Mucosa of descending colon (tissue), 3 donors: ENCODE results near the gene PHF24. TPM values are rescaled to one million over a fixed set of nuclear protein-coding genes. Genes with fewer than 3 reads are reported as not detected.
"Not testable (repeated sequence)": the region's sequence is repeated elsewhere in the genome, so short reads cannot be mapped to it uniquely, and the experiment has no call there.

Experiments
- ATAC-seq: fragments of 200-7000 bp; cut with Tn5 transposase; one replicate; pipeline ENCODE4 v1.9.1; 2020; ENCODE audit warnings: mild to moderate bottlenecking, moderate library complexity
- DNase-seq, 3 donors: peaks; one replicate each; pipeline ENCODE4 v3.0.0-alpha.2; 2020
- H3K36me3 ChIP-seq: fragments of 200-600 bp; one replicate; pipeline ENCODE4 v1.8.0; 2021; ENCODE audit warnings: low read depth, mild to moderate bottlenecking
- H3K4me1 ChIP-seq: fragments of 200-600 bp; one replicate; pipeline ENCODE4 v1.8.0; 2021; ENCODE audit warnings: low read depth, mild to moderate bottlenecking
- H3K4me3 ChIP-seq: fragments of 200-600 bp; one replicate; pipeline ENCODE4 v1.8.0; 2021; ENCODE audit warnings: mild to moderate bottlenecking
- H3K9me3 ChIP-seq: fragments of 200-600 bp; one replicate; pipeline ENCODE4 v1.8.0; 2021; ENCODE audit warnings: mild to moderate bottlenecking
- intact Hi-C, 2 donors: fragments of 100-400 bp; cut with DNase I in 1 of 2; cut with micrococcal nuclease in 1 of 2; formaldehyde crosslinking; loops; one replicate each; pipeline versions ENCODE4 v1.11.0 to v1.11.1; 2022; cut with DNase I, micrococcal nuclease
- total RNA-seq, 3 donors: library from RNA; stranded (reverse); fragmentation: NEBNext Ultra II Directional in 2 of 3; extraction: Animal tissue kit (Norgen Biotek cat#: 25700) in 2 of 3; gene quantifications; one replicate each; pipeline versions ENCODE4 v1.2.1 to v1.2.4, GENCODE V29; 2021 to 2023
- TF ChIP-seq, protein P1 (sequence below): fragments of 200-600 bp; IDR thresholded peaks from one replicate; pipeline ENCODE4 v1.8.0; 2022; ENCODE audit warnings: antibody characterized with exemption, mild to moderate bottlenecking
- donor health status: DM: no; HTN: no; CAD: no; lungs with moderate emphysema.
- donor health status: DM: no; HTN: no; CAD: no.
- donor health status: DM: no; HTN: yes; CAD: no.

PHF24 gene
- total RNA-seq, 3 donors from 2014 or later: 0.55 to 1.3 TPM; not detected in 1

DNA sequence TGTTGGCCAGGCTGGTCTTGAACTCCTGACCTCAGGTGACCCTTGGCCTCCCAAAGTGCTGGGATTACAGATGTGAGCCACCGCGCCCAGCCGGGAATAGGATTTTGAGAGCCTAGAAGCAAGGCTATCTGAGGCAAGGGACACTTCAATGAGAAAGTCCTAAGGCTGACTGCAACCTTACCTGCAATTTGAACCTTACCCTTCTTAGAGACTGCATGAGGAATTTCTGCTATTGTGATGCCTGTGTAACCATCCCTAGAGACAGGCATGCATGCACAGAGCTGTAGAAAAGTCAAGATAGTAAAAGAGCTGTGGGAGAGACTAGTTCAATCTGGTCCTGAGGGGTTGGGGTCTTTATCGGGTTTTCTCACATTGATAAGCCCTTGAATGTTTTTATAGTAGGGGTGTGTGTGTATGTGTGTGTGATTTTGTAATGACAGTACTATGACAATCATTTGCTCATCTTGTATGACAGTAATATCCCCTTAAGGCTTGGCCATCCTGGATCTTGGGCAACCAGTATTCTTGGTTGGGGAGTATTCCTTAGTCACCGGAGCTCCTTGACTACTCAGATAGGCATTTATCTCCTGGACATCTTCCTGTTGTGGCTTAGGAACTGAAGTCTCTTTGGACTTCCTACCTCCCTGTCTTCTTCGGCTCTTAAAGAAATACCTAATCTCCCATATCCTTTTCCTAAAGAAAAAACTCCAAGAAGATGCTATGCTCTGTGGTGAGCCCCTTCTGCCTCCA lies 42.6 kb downstream of the PHF24 start:
- no peaks in the 10 kb centered on the region for H3K9me3 ChIP-seq
- ATAC-seq (no peak), DNase-seq (no peak)
- no peaks in the 10 kb centered on the region for H3K36me3 ChIP-seq
- TF ChIP-seq, protein P1, sequence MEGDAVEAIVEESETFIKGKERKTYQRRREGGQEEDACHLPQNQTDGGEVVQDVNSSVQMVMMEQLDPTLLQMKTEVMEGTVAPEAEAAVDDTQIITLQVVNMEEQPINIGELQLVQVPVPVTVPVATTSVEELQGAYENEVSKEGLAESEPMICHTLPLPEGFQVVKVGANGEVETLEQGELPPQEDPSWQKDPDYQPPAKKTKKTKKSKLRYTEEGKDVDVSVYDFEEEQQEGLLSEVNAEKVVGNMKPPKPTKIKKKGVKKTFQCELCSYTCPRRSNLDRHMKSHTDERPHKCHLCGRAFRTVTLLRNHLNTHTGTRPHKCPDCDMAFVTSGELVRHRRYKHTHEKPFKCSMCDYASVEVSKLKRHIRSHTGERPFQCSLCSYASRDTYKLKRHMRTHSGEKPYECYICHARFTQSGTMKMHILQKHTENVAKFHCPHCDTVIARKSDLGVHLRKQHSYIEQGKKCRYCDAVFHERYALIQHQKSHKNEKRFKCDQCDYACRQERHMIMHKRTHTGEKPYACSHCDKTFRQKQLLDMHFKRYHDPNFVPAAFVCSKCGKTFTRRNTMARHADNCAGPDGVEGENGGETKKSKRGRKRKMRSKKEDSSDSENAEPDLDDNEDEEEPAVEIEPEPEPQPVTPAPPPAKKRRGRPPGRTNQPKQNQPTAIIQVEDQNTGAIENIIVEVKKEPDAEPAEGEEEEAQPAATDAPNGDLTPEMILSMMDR: no peak
- no peaks in the 10 kb centered on the region for H3K4me1 ChIP-seq
- H3K4me3 ChIP-seq: no peak overlapping the region
- intact Hi-C loops: no loop called here

DNA sequence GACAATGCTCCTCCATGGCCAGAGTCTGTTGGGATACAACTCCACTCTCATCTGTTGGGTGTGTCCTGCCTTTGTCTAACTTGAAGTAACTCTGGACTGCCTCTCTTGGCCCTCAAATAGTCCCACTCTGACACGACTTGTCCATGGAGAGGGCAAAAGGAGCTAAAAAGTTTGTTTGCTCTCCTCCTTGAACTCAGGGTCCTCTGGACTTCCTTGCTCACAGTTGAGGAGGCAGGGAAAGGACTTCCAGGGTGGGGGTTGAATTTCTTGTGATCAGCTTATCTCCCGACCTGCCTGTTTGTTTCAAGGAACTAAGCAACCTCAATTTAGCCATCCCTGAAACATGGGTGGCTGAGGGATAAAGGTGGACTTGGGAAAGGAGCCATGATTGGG lies 43.2 kb downstream of the PHF24 start:
- TF ChIP-seq, protein P1: no peak
- no peak overlapping the region for H3K4me3 ChIP-seq
- DNase-seq (no peak), ATAC-seq (no peak)
- no peaks in the 10 kb centered on the region for H3K4me1 ChIP-seq
- no peaks in the 10 kb centered on the region for H3K9me3 ChIP-seq
- H3K36me3 ChIP-seq: no peaks in the 10 kb centered on the region
- intact Hi-C loops: no loop called here

DNA sequence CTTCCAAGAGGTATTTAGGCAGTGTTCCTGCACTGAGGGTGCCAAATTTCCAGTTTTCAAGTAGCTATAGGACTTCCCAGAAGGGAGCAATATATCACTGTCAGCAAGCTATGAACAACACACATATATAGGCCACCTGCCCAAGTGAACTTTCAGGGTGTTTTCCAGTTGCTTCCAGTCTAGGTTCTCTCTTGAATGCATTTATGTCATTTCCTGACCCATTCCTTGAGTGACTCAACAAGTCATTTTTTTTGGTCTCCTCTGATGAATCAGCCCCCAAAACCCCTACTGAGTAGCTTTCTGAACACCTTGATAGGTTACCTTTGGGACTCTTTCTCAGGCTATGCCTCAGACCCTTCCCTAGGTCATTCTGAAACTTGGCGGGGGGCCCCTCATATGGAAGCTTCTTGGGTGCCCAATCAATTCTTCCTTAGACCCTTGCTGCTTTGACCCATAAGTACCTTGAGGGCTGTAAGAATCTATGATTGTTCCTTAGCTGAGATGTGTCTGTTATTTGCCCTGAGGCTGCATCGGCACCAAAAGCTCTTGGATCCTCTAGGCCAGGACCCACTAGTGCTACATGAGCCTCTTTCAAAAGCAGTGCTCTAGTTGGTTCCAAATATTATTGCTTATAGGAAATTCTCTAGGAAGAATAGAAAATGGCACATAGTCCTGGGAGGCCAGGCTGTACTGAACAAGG lies 43.9 kb downstream of the PHF24 start:
- H3K4me3 ChIP-seq: no peak overlapping the region
- TF ChIP-seq, protein P1: no peak
- H3K36me3 ChIP-seq: no peaks in the 10 kb centered on the region
- no peak for ATAC-seq
- intact Hi-C loops: no loop called here
- no peaks in the 10 kb centered on the region for H3K4me1 ChIP-seq
- DNase-seq: no peak
- H3K9me3 ChIP-seq: no peaks in the 10 kb centered on the region

DNA sequence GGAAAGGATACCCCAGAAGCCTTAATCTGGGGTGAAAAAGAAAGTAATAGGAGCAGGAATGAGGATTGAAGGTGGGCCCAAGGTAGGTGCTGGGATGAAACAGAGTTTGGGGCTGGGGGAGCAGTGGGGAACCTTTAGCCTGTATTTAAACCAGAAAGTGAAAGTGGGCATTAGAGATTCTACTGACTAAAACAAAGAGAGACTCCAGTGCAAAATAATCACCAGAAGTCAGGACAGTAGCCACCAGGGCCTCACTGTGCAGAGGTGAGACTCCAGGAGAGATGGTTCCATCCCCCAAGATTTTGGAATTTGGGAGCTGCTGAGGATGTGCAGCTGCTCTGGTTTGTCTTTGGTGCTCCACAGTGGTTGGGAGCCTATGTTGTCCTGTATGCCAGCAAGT lies 44.5 kb downstream of the PHF24 start:
- intact Hi-C loops: no loop called here
- Histone ChIP-seq H3K9me3 (no peaks in the 10 kb centered on the region), H3K4me1 (no peaks in the 10 kb centered on the region), H3K36me3 (no peaks in the 10 kb centered on the region), H3K4me3 (no peak overlapping the region)
- TF ChIP-seq, protein P1: no peak
- ATAC-seq (no peak), DNase-seq (no peak)

DNA sequence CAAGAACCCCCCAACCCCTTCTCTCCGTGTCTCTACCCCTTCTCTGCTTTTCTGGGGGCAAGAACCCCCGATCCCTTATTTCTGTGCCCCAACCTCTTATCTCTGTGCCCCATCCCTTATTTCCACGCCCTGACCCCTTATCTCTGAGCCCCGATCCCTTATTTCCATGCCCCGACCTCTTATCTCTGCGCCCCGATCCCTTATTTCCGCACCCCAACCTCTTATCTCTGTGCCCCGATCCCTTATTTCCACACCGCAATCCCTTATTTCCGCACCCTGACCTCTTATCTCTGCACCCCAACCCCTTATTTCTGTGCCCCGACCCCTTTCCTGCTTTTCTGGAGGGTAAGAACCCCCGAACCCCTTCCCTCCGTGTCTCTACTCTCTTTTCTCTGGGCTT lies 46.2 kb downstream of the PHF24 start:
- H3K4me1 ChIP-seq, H3K9me3 ChIP-seq, ATAC-seq, H3K4me3 ChIP-seq, H3K36me3 ChIP-seq, intact Hi-C loops, DNase-seq: not testable (repeated sequence)

DNA sequence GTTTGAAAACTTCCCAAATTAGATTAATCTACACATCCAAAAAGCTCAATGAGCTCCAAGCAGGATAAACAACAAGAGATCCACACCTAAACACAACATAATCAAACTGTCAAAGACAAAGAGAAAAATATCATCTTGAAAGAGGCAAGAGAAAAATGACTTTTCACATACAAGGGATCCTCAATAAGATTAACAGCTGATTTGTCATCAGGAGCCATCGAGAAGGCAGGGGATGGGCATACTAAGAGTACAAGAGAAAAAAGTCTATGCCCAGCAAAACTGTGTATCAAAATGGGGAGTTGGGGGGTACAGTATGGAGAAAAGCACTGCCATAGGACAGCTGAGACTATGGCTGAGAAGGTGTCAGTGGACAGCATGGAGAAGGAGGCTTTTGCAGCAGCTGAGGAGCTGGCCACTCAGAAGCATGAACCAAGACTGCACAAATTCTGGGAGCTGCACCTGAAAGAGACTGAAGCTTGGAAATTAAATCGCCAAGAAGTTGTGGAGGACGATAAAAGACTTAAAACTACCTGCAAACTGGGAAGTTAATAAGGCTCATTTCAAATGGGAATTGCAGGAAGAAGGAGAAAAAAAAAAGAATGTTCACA lies 52.4 kb downstream of the PHF24 start:
- DNase-seq: no peak
- H3K4me3 ChIP-seq: no peak overlapping the region
- TF ChIP-seq, protein P1: no peak
- no peaks in the 10 kb centered on the region for H3K36me3 ChIP-seq
- H3K9me3 ChIP-seq: peaks cover 11% of the 10 kb centered on the region
- ATAC-seq: no peak
- H3K4me1 ChIP-seq: no peaks in the 10 kb centered on the region
- intact Hi-C loops: no loop called here
